K562 (cell line): Measurements from ENCODE around the gene POLR3K. TPM values are rescaled to one million over a fixed set of nuclear protein-coding genes. Genes with fewer than 3 reads are reported as not detected.
A peak's percentile ranks its signal among the peaks of the same experiment; 100 is the strongest.

Experiments used
- ARID2 ChIP-seq: fragments of 450-650 bp; IDR thresholded peaks from 2 replicates; pipeline ENCODE4 v1.6.1; 2017; ENCODE audit warnings: antibody characterized with exemption, mild to moderate bottlenecking
- ESRRA ChIP-seq: fragments of 450-650 bp; IDR thresholded peaks from 2 replicates; pipeline ENCODE4 v1.6.1; 2014; ENCODE audit warnings: low read depth, mild to moderate bottlenecking, moderate library complexity, borderline replicate concordance
- KAT2B ChIP-seq: IDR thresholded peaks from one replicate; pipeline ENCODE4 v1.6.1; 2012; ENCODE audit warnings: low read depth, mild to moderate bottlenecking, control low read depth, inconsistent platforms, low read length, moderate library complexity
- MYNN ChIP-seq, 2 experiments: sonication (generic); formaldehyde crosslinking in 1 of 2; IDR thresholded peaks; 2 replicates each; pipeline versions ENCODE4 v1.5.0 to v1.6.1; 2016 to 2020; ENCODE audit warnings: antibody characterized with exemption in 1 of 2, missing genetic modification reagents in 1 of 2
- NEUROD1 ChIP-seq: fragments of 150-350 bp; IDR thresholded peaks from 2 replicates; pipeline ENCODE4 v1.6.1; 2014; ENCODE audit warnings: borderline replicate concordance, low read length, low read depth; ENCODE audit not compliant: partially characterized antibody
- NR1H2 ChIP-seq: sonication (generic); formaldehyde crosslinking; IDR thresholded peaks from 2 replicates; pipeline ENCODE4 v1.4.0; 2020; ENCODE audit warnings: mild to moderate bottlenecking, missing genetic modification reagents
- NRF1 ChIP-seq, 2 experiments: fragments of 450-650 bp; IDR thresholded peaks in 1 of 2; conservative IDR thresholded peaks in 1 of 2; 2 replicates each; pipeline ENCODE4 v1.6.1; 2014; ENCODE audit warnings: mild to moderate bottlenecking in 2 of 2
- RAD51 ChIP-seq: fragments of 450-650 bp; IDR thresholded peaks from 2 replicates; pipeline ENCODE4 v1.7.1; 2016; ENCODE audit warnings: low read depth, mild to moderate bottlenecking, borderline replicate concordance
- SOX6 ChIP-seq: fragments of 450-650 bp; IDR thresholded peaks from 2 replicates; pipeline ENCODE4 v1.6.1; 2014; ENCODE audit warnings: mild to moderate bottlenecking
- ZNF133 ChIP-seq: fragments of 250-450 bp; sonication (Bioruptor Pico); IDR thresholded peaks from 2 replicates; pipeline ENCODE4 v1.4.0; 2020; ENCODE audit warnings: mild to moderate bottlenecking
- ZNF431 ChIP-seq: sonication (generic); formaldehyde crosslinking; IDR thresholded peaks from 2 replicates; pipeline ENCODE4 v1.8.0; 2022; ENCODE audit warnings: mild to moderate bottlenecking, missing genetic modification reagents
- ZNF586 ChIP-seq: fragments of 450-650 bp; formaldehyde crosslinking; conservative IDR thresholded peaks from 2 replicates; pipeline ENCODE4 v1.4.0; 2020; ENCODE audit warnings: mild to moderate bottlenecking, moderate library complexity
- polyA plus RNA-seq, 8 experiments: library from polyadenylated mRNA; depleted of rRNA in 4 of 8; stranded (reverse) in 5 of 8; unstranded in 3 of 8; fragments of >200 nt; fragmentation: Nextera tagmentation in 2 of 8; fragmentation: Illumina TruSeq in 1 of 8; extraction: Ambion mirVana in 2 of 8; extraction: Trizol in 1 of 8; gene quantifications; 2 replicates each; pipeline versions ENCODE4 v1.2.1 to v1.2.3, GENCODE V29; 2011 to 2014; ENCODE audit warnings: inconsistent platforms in 1 of 8, missing spikeins in 1 of 8
- total RNA-seq, 7 experiments: library from RNA; depleted of rRNA in 6 of 7; stranded (reverse); fragments of >200 nt in 6 of 7; fragmentation: Illumina TruSeq in 2 of 7; extraction: Trizol in 2 of 7; gene quantifications; 2 replicates each; pipeline versions ENCODE4 v1.2.1 to v1.2.3, GENCODE V29; 2011 to 2021; ENCODE audit warnings: low replicate concordance in 1 of 7
- TF ChIP-seq, protein P1 (sequence below): fragments of 250-450 bp; sonication (Bioruptor Pico); IDR thresholded peaks from 2 replicates; pipeline ENCODE4 v1.5.0; 2021; ENCODE audit warnings: mild to moderate bottlenecking, borderline replicate concordance
- TF ChIP-seq, protein P2 (sequence below): IDR thresholded peaks from 3 replicates; pipeline ENCODE4 v1.6.1; 2011; ENCODE audit warnings: borderline replicate concordance, mild to moderate bottlenecking, moderate library complexity; ENCODE audit not compliant: insufficient read length; ENCODE audit errors: extremely low read depth
- TF ChIP-seq, protein P3 (sequence below): fragments of 450-650 bp; formaldehyde crosslinking; IDR thresholded peaks from 2 replicates; pipeline ENCODE4 v1.4.0; 2020; ENCODE audit warnings: mild to moderate bottlenecking
- TF ChIP-seq, protein P4 (sequence below), 2 experiments: IDR thresholded peaks; 2 replicates each; pipeline ENCODE4 v1.6.1; 2012; ENCODE audit warnings: improper control_type of control experiment in 2 of 2, low read depth in 2 of 2, low read length in 2 of 2, borderline replicate concordance in 1 of 2
- TF ChIP-seq, protein P5 (sequence below): sonication (generic); formaldehyde crosslinking; IDR thresholded peaks from 2 replicates; pipeline ENCODE4 v1.8.0; 2023; ENCODE audit warnings: mild to moderate bottlenecking, missing genetic modification reagents

The POLR3K gene
- total and polyA plus RNA-seq, 9 of the 15 experiments (the other 6 are each of a cell fraction or from before 2014, with no cell fraction given): 42.1 to 315 (median 86.7) TPM

DNA sequence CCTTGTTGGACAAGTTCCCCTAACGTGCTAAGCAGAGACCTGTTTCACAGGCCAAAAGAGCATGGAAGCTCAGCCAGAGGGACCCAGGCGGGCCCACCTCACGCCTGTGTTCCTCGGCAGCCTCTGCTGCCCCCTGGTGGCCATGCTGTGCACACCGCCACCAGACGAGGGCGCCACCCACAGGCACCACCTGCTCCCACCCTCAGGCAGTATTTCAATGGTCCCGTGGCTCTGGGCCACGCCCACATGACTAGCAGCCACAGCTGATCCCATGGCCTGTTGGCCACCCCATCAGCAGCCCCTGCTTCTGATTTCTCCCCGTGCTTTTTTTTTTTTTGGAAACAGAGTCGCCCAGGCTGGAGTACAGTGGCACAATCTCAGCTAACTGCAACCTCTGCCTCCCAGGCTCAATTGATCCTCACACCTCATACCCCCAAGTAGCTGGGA, 43.5 kb upstream of the POLR3K start (continued):
- TF ChIP-seq, protein P1, sequence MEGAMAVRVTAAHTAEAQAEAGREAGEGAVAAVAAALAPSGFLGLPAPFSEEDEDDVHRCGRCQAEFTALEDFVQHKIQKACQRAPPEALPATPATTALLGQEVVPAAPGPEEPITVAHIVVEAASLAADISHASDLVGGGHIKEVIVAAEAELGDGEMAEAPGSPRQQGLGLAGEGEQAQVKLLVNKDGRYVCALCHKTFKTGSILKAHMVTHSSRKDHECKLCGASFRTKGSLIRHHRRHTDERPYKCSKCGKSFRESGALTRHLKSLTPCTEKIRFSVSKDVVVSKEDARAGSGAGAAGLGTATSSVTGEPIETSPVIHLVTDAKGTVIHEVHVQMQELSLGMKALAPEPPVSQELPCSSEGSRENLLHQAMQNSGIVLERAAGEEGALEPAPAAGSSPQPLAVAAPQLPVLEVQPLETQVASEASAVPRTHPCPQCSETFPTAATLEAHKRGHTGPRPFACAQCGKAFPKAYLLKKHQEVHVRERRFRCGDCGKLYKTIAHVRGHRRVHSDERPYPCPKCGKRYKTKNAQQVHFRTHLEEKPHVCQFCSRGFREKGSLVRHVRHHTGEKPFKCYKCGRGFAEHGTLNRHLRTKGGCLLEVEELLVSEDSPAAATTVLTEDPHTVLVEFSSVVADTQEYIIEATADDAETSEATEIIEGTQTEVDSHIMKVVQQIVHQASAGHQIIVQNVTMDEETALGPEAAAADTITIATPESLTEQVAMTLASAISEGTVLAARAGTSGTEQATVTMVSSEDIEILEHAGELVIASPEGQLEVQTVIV (CRISPR knock-in tag): no peak
- TF ChIP-seq, protein P2, sequence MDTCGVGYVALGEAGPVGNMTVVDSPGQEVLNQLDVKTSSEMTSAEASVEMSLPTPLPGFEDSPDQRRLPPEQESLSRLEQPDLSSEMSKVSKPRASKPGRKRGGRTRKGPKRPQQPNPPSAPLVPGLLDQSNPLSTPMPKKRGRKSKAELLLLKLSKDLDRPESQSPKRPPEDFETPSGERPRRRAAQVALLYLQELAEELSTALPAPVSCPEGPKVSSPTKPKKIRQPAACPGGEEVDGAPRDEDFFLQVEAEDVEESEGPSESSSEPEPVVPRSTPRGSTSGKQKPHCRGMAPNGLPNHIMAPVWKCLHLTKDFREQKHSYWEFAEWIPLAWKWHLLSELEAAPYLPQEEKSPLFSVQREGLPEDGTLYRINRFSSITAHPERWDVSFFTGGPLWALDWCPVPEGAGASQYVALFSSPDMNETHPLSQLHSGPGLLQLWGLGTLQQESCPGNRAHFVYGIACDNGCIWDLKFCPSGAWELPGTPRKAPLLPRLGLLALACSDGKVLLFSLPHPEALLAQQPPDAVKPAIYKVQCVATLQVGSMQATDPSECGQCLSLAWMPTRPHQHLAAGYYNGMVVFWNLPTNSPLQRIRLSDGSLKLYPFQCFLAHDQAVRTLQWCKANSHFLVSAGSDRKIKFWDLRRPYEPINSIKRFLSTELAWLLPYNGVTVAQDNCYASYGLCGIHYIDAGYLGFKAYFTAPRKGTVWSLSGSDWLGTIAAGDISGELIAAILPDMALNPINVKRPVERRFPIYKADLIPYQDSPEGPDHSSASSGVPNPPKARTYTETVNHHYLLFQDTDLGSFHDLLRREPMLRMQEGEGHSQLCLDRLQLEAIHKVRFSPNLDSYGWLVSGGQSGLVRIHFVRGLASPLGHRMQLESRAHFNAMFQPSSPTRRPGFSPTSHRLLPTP: no peak
- peak; percentile 80 for TF ChIP-seq RAD51
- TF ChIP-seq, protein P3, sequence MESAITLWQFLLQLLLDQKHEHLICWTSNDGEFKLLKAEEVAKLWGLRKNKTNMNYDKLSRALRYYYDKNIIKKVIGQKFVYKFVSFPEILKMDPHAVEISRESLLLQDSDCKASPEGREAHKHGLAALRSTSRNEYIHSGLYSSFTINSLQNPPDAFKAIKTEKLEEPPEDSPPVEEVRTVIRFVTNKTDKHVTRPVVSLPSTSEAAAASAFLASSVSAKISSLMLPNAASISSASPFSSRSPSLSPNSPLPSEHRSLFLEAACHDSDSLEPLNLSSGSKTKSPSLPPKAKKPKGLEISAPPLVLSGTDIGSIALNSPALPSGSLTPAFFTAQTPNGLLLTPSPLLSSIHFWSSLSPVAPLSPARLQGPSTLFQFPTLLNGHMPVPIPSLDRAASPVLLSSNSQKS (CRISPR knock-in tag): no peak
- no peak for TF ChIP-seq NR1H2
- TF ChIP-seq ARID2: peak; percentile 67; the same call in 1 of the 2 replicates
- TF ChIP-seq, protein P4, sequence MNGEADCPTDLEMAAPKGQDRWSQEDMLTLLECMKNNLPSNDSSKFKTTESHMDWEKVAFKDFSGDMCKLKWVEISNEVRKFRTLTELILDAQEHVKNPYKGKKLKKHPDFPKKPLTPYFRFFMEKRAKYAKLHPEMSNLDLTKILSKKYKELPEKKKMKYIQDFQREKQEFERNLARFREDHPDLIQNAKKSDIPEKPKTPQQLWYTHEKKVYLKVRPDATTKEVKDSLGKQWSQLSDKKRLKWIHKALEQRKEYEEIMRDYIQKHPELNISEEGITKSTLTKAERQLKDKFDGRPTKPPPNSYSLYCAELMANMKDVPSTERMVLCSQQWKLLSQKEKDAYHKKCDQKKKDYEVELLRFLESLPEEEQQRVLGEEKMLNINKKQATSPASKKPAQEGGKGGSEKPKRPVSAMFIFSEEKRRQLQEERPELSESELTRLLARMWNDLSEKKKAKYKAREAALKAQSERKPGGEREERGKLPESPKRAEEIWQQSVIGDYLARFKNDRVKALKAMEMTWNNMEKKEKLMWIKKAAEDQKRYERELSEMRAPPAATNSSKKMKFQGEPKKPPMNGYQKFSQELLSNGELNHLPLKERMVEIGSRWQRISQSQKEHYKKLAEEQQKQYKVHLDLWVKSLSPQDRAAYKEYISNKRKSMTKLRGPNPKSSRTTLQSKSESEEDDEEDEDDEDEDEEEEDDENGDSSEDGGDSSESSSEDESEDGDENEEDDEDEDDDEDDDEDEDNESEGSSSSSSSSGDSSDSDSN (IDR thresholded peaks at IDR 0.05; ENCODE audit: borderline replicate concordance in 1 of 2, low read depth in 2 of 2, low read length in 2 of 2): no peak
- TF ChIP-seq ZNF431: 0 out of 2 replicates have a peak, but pooled peaks have one; percentile 32
- TF ChIP-seq NEUROD1: peak; percentile 43
- TF ChIP-seq, protein P5, sequence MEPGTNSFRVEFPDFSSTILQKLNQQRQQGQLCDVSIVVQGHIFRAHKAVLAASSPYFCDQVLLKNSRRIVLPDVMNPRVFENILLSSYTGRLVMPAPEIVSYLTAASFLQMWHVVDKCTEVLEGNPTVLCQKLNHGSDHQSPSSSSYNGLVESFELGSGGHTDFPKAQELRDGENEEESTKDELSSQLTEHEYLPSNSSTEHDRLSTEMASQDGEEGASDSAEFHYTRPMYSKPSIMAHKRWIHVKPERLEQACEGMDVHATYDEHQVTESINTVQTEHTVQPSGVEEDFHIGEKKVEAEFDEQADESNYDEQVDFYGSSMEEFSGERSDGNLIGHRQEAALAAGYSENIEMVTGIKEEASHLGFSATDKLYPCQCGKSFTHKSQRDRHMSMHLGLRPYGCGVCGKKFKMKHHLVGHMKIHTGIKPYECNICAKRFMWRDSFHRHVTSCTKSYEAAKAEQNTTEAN (CRISPR knock-in tag): 0 out of 2 replicates have a peak, but pooled peaks have one; percentile 24
- no peak for TF ChIP-seq ZNF133
- TF ChIP-seq MYNN (IDR thresholded peaks at IDR 0.05): peak; percentile 78
- no peak for TF ChIP-seq MYNN (CRISPR knock-in tag; IDR thresholded peaks at IDR 0.05)
- 0 out of 2 replicates have a peak, but pooled peaks have one; percentile 59 for TF ChIP-seq ESRRA
- TF ChIP-seq SOX6: peak; percentile 68
- no peak for TF ChIP-seq ZNF586
- peak; percentile 13 to 30; a peak in 1 of 4 replicates for TF ChIP-seq NRF1 (conservative IDR thresholded peaks at IDR 0.05 in 1 of 2, IDR thresholded peaks at IDR 0.05 in 1 of 2)
- TF ChIP-seq KAT2B: peak; percentile 82
